GM21529 (cell line): ENCODE data around the gene SPRR4.

Experiments used
- ATAC-seq: cut with Tn5 transposase; IDR thresholded peaks from one replicate; pipeline ENCODE4 v1.9.1; 2021; ENCODE audit not compliant: unreplicated experiment

The SPRR4 gene

GRCh38 chr1:152970495-152970894 is at the start of gene SPRR4:
SPRR4 (plus strand) TSS chr1:152970648; CDS start chr1:152971891, 1,243 bp downstream.
- no peak for ATAC-seq

GRCh38 chr1:152924191-152924590 is 46.3 kb upstream of the SPRR4 start:
- no peak for ATAC-seq

- peak; percentile 59 for ATAC-seq
These were observed 44.4 kb upstream of the SPRR4 start for GRCh38 chr1:152926091-152926490.

GRCh38 chr1:152928671-152929070 is 41.8 kb upstream of the SPRR4 start:
- no peak for ATAC-seq

GRCh38 chr1:152932170-152932811 is 38.2 kb upstream of the SPRR4 start:
- no peak for ATAC-seq

- no peak for ATAC-seq
These were observed 37.3 kb upstream of the SPRR4 start for GRCh38 chr1:152933196-152933595.

GRCh38 chr1:152940614-152941013 is 29.8 kb upstream of the SPRR4 start:
- no peak for ATAC-seq

GRCh38 chr1:152941037-152941711 is 29.3 kb upstream of the SPRR4 start:
- ATAC-seq = no peak

- ATAC-seq = no peak
These were observed 28.3 kb upstream of the SPRR4 start for GRCh38 chr1:152942161-152942560.

- no peak for ATAC-seq
These were observed 24.2 kb upstream of the SPRR4 start for GRCh38 chr1:152946248-152946647.

- no peak for ATAC-seq
These were observed 23.7 kb upstream of the SPRR4 start, which contains the start of gene SPRR5 for GRCh38 chr1:152946651-152947256. SPRR5 (plus strand) TSS chr1:152947206; CDS start chr1:152948555, 1,349 bp downstream.

GRCh38 chr1:152951711-152952110 is 18.7 kb upstream of the SPRR4 start:
- ATAC-seq = no peak

GRCh38 chr1:152953761-152954160 is 16.7 kb upstream of the SPRR4 start:
- no peak for ATAC-seq

- ATAC-seq = no peak
These were observed 16.0 kb upstream of the SPRR4 start for GRCh38 chr1:152954436-152954835.

GRCh38 chr1:152957561-152957960 is 12.9 kb upstream of the SPRR4 start:
- no peak for ATAC-seq

GRCh38 chr1:152959273-152959672 is 11.2 kb upstream of the SPRR4 start:
- no peak for ATAC-seq

- ATAC-seq = no peak
These were observed 10.5 kb upstream of the SPRR4 start for GRCh38 chr1:152959801-152960451.

- ATAC-seq = no peak
These were observed 9.9 kb upstream of the SPRR4 start for GRCh38 chr1:152960452-152961044.

GRCh38 chr1:152961226-152961891 is 9.1 kb upstream of the SPRR4 start:
- ATAC-seq = no peak

- no peak for ATAC-seq
These were observed 7.5 kb upstream of the SPRR4 start for GRCh38 chr1:152962876-152963415.
